HepG2 (cell line): Measurements from ENCODE around the gene SOST. TPM values are rescaled to one million over a fixed set of nuclear protein-coding genes. Genes with fewer than 3 reads are reported as not detected.
A peak's percentile ranks its signal among the peaks of the same experiment; 100 is the strongest.

Source experiments
- AHR ChIP-seq: IDR thresholded peaks from 2 replicates; pipeline ENCODE4 v1.6.1; 2018; ENCODE audit warnings: missing genetic modification reagents, missing compliant biosample characterization
- ARID2 ChIP-seq: sonication (generic); formaldehyde crosslinking; IDR thresholded peaks from 2 replicates; pipeline ENCODE4 v1.8.1; 2022; ENCODE audit warnings: mild to moderate bottlenecking, missing genetic modification reagents, borderline replicate concordance
- ATF7-NPFF ChIP-seq: sonication (generic); formaldehyde crosslinking; IDR thresholded peaks from 2 replicates; pipeline ENCODE4 v1.8.1; 2023; ENCODE audit warnings: mild to moderate bottlenecking, low read depth, missing genetic modification reagents, moderate library complexity
- FOXK1 ChIP-seq: sonication (generic); formaldehyde crosslinking; IDR thresholded peaks from 2 replicates; pipeline ENCODE4 v1.4.0; 2020; ENCODE audit warnings: low read depth, missing genetic modification reagents, borderline replicate concordance
- FOXP1 ChIP-seq, 2 experiments: fragments of 450-650 bp in 1 of 2; IDR thresholded peaks; 2 replicates each; pipeline ENCODE4 v1.6.1; 2017 to 2018; ENCODE audit warnings: antibody characterized with exemption in 1 of 2
- JUN ChIP-seq: sonication (generic); formaldehyde crosslinking; IDR thresholded peaks from 2 replicates; pipeline ENCODE4 v1.4.0; 2020; ENCODE audit warnings: mild to moderate bottlenecking, missing genetic modification reagents
- KLF6 ChIP-seq: IDR thresholded peaks from 2 replicates; pipeline ENCODE4 v1.8.0; 2016; ENCODE audit warnings: missing biosample characterization, missing genetic modification reagents
- NPAS2 ChIP-seq: sonication (generic); formaldehyde crosslinking; IDR thresholded peaks from 2 replicates; pipeline ENCODE4 v1.8.0; 2022; ENCODE audit warnings: mild to moderate bottlenecking, missing genetic modification reagents, borderline replicate concordance
- NR2C2 ChIP-seq: sonication (generic); formaldehyde crosslinking; IDR thresholded peaks from 2 replicates; pipeline ENCODE4 v1.4.0; 2020; ENCODE audit warnings: missing genetic modification reagents, mild to moderate bottlenecking, moderate library complexity, borderline replicate concordance
- STAT5B ChIP-seq: sonication (generic); formaldehyde crosslinking; IDR thresholded peaks from 2 replicates; pipeline ENCODE4 v1.4.0; 2020; ENCODE audit warnings: missing genetic modification reagents
- TCF7 ChIP-seq: sonication (generic); IDR thresholded peaks from 2 replicates; pipeline ENCODE4 v1.6.1; 2016; ENCODE audit warnings: antibody characterized with exemption, low read depth
- ZBTB21 ChIP-seq: sonication (generic); formaldehyde crosslinking; IDR thresholded peaks from 2 replicates; pipeline ENCODE4 v1.4.0; 2020; ENCODE audit warnings: missing genetic modification reagents
- ZMYM2 ChIP-seq: sonication (generic); formaldehyde crosslinking; IDR thresholded peaks from 2 replicates; pipeline ENCODE4 v1.8.0; 2022; ENCODE audit warnings: mild to moderate bottlenecking, missing genetic modification reagents
- ZNF260 ChIP-seq: sonication (generic); formaldehyde crosslinking; IDR thresholded peaks from 2 replicates; pipeline ENCODE4 v1.4.0; 2020; ENCODE audit warnings: missing genetic modification reagents, low read depth, mild to moderate bottlenecking, borderline replicate concordance
- ZNF530 ChIP-seq: sonication (generic); formaldehyde crosslinking; IDR thresholded peaks from 2 replicates; pipeline ENCODE4 v1.5.0; 2020; ENCODE audit warnings: low read depth, mild to moderate bottlenecking, missing genetic modification reagents
- ZNF709 ChIP-seq: sonication (generic); formaldehyde crosslinking; IDR thresholded peaks from 2 replicates; pipeline ENCODE4 v1.5.0; 2020; ENCODE audit warnings: mild to moderate bottlenecking, missing genetic modification reagents
- ZSCAN25 ChIP-seq: sonication (generic); formaldehyde crosslinking; IDR thresholded peaks from 2 replicates; pipeline ENCODE4 v1.8.0; 2022; ENCODE audit warnings: mild to moderate bottlenecking, missing genetic modification reagents
- ZZZ3 ChIP-seq: sonication (generic); formaldehyde crosslinking; IDR thresholded peaks from 2 replicates; pipeline ENCODE4 v1.4.0; 2020; ENCODE audit warnings: missing genetic modification reagents, mild to moderate bottlenecking, borderline replicate concordance
- polyA plus RNA-seq, 8 experiments: library from polyadenylated mRNA; depleted of rRNA in 3 of 8; stranded (reverse) in 7 of 8; unstranded in 1 of 8; fragments of >200 nt; fragmentation: Illumina TruSeq in 4 of 8; extraction: Trizol in 4 of 8; gene quantifications; 2 replicates each; pipeline versions ENCODE4 v1.2.1 to v1.2.3, GENCODE V29; 2011 to 2016; ENCODE audit warnings: low read depth in 4 of 8, missing spikeins in 1 of 8, mixed read lengths in 1 of 8; ENCODE audit not compliant: insufficient read depth in 1 of 8
- total RNA-seq, 5 experiments: library from RNA; depleted of rRNA; stranded (reverse); fragments of >200 nt; fragmentation: Illumina TruSeq; extraction: Trizol; gene quantifications; 2 replicates each; pipeline ENCODE4 v1.2.3, GENCODE V29; 2016; ENCODE audit warnings: low read depth in 1 of 5
- TF ChIP-seq, protein P1 (sequence below): sonication (generic); formaldehyde crosslinking; IDR thresholded peaks from 2 replicates; pipeline ENCODE4 v1.8.1; 2023; ENCODE audit warnings: mild to moderate bottlenecking, moderate library complexity, missing genetic modification reagents
- TF ChIP-seq, protein P2 (sequence below): fragments of 450-650 bp; IDR thresholded peaks from 2 replicates; pipeline ENCODE4 v1.6.1; 2016
- TF ChIP-seq, protein P3 (sequence below): sonication (generic); formaldehyde crosslinking; IDR thresholded peaks from 2 replicates; pipeline ENCODE4 v1.5.0; 2020; ENCODE audit warnings: missing genetic modification reagents, mild to moderate bottlenecking, borderline replicate concordance
- TF ChIP-seq, protein P4 (sequence below): sonication (generic); formaldehyde crosslinking; IDR thresholded peaks from 2 replicates; pipeline ENCODE4 v1.5.0; 2020; ENCODE audit warnings: missing genetic modification reagents
- TF ChIP-seq, protein P5 (sequence below): sonication (generic); formaldehyde crosslinking; IDR thresholded peaks from 2 replicates; pipeline ENCODE4 v1.9.0; 2021; ENCODE audit warnings: missing genetic modification reagents, borderline replicate concordance

Gene SOST
- total and polyA plus RNA-seq, 2 of the 13 experiments (the other 11 are each of a cell fraction or from before 2014, with no cell fraction given), result not detected

DNA sequence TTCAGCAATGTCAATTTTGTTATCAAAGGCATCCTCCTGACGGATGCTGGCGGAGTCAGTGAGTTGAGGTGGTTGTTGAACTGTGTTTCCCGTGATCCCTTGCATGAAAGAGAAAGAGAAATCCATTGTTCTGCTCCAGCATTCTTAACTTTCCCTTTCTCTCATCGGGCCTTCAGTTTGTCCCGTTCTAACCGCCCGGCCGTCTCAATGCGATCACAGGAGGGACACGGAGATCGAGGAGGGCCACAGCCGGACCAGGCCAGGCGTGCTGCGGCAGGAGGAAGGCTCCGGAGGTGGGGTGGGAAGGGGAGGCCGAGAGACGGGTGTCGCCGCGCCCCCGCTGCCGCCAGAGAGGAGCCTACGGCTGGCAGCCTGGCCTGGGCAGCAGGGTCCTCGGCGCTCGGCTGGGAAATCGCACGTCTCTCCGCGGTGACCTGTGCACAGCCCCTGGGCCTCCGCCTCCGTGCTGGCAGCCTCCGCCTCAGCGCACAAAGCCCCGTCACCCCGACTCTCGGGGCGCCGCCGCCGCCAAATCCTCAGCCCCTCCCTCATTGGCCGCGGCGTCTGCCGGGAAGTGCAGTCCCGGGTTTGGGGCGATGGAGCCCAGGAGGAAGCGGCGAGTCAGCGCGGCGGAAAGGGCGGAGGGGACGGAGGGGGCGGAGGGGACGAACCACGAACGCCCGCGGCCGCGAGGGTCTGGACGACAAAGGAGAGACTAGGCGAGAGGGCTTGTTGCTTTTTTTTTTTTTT is 38.1 kb downstream of the SOST start (continued):
- TF ChIP-seq, protein P1, sequence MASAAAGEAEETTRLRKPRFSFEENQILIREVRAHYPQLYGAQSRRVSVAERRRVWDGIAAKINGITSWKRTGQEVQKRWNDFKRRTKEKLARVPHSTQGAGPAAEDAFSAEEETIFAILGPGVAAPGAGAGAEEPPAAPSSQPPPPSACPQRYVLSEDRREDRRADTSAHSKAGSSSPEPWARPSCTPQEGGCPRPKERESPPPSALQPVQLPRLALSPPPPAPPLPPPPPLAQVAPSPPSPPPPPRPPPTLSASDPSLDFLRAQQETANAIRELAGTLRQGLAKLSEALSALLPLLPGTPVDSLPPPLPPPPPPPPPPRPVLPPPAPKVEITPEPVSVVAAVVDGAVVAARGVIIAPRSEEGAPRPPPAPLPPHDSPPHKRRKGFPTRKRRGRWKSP, result peak; percentile 67
- TF ChIP-seq ZBTB21 (CRISPR knock-in tag), result no peak
- TF ChIP-seq FOXK1 (CRISPR knock-in tag), result no peak
- no peak for TF ChIP-seq NPAS2 (CRISPR knock-in tag)
- TF ChIP-seq, protein P2, sequence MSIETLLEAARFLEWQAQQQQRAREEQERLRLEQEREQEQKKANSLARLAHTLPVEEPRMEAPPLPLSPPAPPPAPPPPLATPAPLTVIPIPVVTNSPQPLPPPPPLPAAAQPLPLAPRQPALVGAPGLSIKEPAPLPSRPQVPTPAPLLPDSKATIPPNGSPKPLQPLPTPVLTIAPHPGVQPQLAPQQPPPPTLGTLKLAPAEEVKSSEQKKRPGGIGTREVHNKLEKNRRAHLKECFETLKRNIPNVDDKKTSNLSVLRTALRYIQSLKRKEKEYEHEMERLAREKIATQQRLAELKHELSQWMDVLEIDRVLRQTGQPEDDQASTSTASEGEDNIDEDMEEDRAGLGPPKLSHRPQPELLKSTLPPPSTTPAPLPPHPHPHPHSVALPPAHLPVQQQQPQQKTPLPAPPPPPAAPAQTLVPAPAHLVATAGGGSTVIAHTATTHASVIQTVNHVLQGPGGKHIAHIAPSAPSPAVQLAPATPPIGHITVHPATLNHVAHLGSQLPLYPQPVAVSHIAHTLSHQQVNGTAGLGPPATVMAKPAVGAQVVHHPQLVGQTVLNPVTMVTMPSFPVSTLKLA, result no peak
- TF ChIP-seq, protein P3, sequence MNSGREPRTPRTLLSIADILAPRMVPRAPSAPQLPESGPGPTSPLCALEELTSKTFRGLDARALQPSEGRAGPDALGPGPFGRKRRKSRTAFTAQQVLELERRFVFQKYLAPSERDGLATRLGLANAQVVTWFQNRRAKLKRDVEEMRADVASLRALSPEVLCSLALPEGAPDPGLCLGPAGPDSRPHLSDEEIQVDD (CRISPR knock-in tag), result no peak
- TF ChIP-seq NR2C2, result peak; percentile 40; the same call in 1 of the 2 replicates
- TF ChIP-seq ZNF530 (CRISPR knock-in tag), result no peak
- TF ChIP-seq JUN (CRISPR knock-in tag), result no peak; the same call in 1 of the 2 replicates
- TF ChIP-seq TCF7, result no peak
- TF ChIP-seq, protein P4, sequence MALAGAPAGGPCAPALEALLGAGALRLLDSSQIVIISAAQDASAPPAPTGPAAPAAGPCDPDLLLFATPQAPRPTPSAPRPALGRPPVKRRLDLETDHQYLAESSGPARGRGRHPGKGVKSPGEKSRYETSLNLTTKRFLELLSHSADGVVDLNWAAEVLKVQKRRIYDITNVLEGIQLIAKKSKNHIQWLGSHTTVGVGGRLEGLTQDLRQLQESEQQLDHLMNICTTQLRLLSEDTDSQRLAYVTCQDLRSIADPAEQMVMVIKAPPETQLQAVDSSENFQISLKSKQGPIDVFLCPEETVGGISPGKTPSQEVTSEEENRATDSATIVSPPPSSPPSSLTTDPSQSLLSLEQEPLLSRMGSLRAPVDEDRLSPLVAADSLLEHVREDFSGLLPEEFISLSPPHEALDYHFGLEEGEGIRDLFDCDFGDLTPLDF, result no peak
- no peak for TF ChIP-seq ZNF260 (CRISPR knock-in tag)
- TF ChIP-seq ATF7-NPFF (CRISPR knock-in tag), result peak; percentile 85
- TF ChIP-seq ZNF709 (CRISPR knock-in tag), result no peak; the same call in 1 of the 2 replicates
- no peak for TF ChIP-seq STAT5B (CRISPR knock-in tag)
- TF ChIP-seq ZZZ3 (CRISPR knock-in tag), result 0 out of 2 replicates have a peak, but pooled peaks have one; percentile 71
- TF ChIP-seq ARID2, result no peak
- TF ChIP-seq, protein P5, sequence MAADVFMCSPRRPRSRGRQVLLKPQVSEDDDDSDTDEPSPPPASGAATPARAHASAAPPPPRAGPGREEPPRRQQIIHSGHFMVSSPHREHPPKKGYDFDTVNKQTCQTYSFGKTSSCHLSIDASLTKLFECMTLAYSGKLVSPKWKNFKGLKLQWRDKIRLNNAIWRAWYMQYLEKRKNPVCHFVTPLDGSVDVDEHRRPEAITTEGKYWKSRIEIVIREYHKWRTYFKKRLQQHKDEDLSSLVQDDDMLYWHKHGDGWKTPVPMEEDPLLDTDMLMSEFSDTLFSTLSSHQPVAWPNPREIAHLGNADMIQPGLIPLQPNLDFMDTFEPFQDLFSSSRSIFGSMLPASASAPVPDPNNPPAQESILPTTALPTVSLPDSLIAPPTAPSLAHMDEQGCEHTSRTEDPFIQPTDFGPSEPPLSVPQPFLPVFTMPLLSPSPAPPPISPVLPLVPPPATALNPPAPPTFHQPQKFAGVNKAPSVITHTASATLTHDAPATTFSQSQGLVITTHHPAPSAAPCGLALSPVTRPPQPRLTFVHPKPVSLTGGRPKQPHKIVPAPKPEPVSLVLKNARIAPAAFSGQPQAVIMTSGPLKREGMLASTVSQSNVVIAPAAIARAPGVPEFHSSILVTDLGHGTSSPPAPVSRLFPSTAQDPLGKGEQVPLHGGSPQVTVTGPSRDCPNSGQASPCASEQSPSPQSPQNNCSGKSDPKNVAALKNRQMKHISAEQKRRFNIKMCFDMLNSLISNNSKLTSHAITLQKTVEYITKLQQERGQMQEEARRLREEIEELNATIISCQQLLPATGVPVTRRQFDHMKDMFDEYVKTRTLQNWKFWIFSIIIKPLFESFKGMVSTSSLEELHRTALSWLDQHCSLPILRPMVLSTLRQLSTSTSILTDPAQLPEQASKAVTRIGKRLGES (CRISPR knock-in tag), result no peak
- TF ChIP-seq ZSCAN25, result peak; percentile 73; the same call in 1 of the 2 replicates
- TF ChIP-seq FOXP1 (IDR thresholded peaks at IDR 0.05), result no peak
- TF ChIP-seq FOXP1 (CRISPR knock-in tag; IDR thresholded peaks at IDR 0.05), result no peak
- TF ChIP-seq ZMYM2, result peak; percentile 6; the same call in 1 of the 2 replicates
- peak; percentile 65; the same call in 1 of the 2 replicates for TF ChIP-seq AHR (CRISPR knock-in tag)
- no peak for TF ChIP-seq KLF6 (CRISPR knock-in tag)
